ENCODE measurements around the gene ERGIC1. TPM values are rescaled to one million over a fixed set of nuclear protein-coding genes. Genes with fewer than 3 reads are reported as not detected.

The ERGIC1 gene
- total and polyA plus RNA-seq, 2 of the 8 experiments (the other 6 are each of a cell fraction or from before 2014, with no cell fraction given): 95.3 to 106 TPM

DNA sequence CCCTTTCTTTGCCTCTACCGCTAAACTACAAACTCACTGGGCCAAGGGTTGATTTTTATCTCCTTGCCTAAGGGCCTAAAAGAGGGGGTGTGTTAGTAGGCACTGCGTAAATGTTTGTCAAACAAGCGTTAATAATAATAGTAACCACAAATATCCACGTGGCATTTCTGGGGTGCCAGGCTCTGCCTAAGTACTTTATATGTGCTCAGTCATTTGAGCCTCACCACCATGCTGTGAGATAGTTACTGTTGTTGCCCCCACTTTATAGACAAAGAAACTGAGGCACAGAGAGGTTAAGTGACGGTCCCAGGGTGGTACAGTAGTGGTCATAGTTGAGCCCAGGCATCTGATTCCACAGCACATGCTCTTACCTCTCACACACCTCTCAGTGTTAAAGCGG is 52.4 kb downstream of the ERGIC1 start:
- Histone ChIP-seq H3K79me2 (ENCODE audit: control insufficient read depth in 1 of 2, insufficient read depth in 2 of 2, low read length in 2 of 2) (peaks cover 0 to 18% of the 10 kb centered on the region in 2 experiments; a peak in 2 of 4 replicates), H3K14ac (ENCODE audit: insufficient read length) (no peak overlapping the region), H2BK15ac (ENCODE audit: low read length) (no peak overlapping the region), H2BK20ac (ENCODE audit: low read length) (no peak overlapping the region), H2AK5ac (ENCODE audit: low read depth, low read length) (no peak overlapping the region), H3K4me1 (replicated peaks in 1 of 4; ENCODE audit: control insufficient read depth in 3 of 4, insufficient read depth in 4 of 4, low read length in 3 of 4) (peaks cover 0 to 2% (median 0%) of the 10 kb centered on the region in 4 experiments; a peak in 4 of 7 replicates), H2BK5ac (ENCODE audit: low read depth, low read length) (no peak overlapping the region), H3K18ac (ENCODE audit: extremely low read depth, low read length) (no peak overlapping the region), H2BK12ac (ENCODE audit: low read depth, low read length) (no peak overlapping the region), H3K4ac (replicated peaks; ENCODE audit: insufficient read length, low read depth, low read length) (no peak overlapping the region), H3K9me3 (ENCODE audit: insufficient read depth in 2 of 2, low read depth in 1 of 2, low read length in 1 of 2) (no peaks in the 10 kb centered on the region; a peak in 1 of 4 replicates), H4K20me1 (replicated peaks in 1 of 2; ENCODE audit: control insufficient read depth in 1 of 2, insufficient read depth in 2 of 2, low read length in 2 of 2) (peaks cover 5 to 19% of the 10 kb centered on the region in 2 experiments), H3K4me3 (ENCODE audit: extremely low read depth in 1 of 4, insufficient read depth in 2 of 4, low read depth in 3 of 4, low read length in 4 of 4) (no peak overlapping the region), H3K36me3 (ENCODE audit: control insufficient read depth in 2 of 4, insufficient read depth in 4 of 4, low read length in 3 of 4) (peaks cover 6 to 21% (median 10%) of the 10 kb centered on the region in 4 experiments; a peak in 6 of 8 replicates), H3K27me3 (replicated peaks in 1 of 4; ENCODE audit: control insufficient read depth in 3 of 4, extremely low read depth in 1 of 4, insufficient read depth in 3 of 4, low read length in 3 of 4) (no peaks in the 10 kb centered on the region), H3K23me2 (ENCODE audit: low read depth, low read length) (no peaks in the 10 kb centered on the region), H4K5ac (ENCODE audit: insufficient read length, low read depth, low read length) (no peak overlapping the region), H3K23ac (ENCODE audit: insufficient read length) (no peak overlapping the region), H4K91ac (replicated peaks; ENCODE audit: insufficient read length, low read length) (no peak overlapping the region), H3K79me1 (ENCODE audit: low read depth, low read length) (peaks cover 3% of the 10 kb centered on the region), H4K8ac (ENCODE audit: extremely low read depth, insufficient read depth, low read length) (no peak overlapping the region), H3K9ac (replicated peaks in 1 of 4; ENCODE audit: extremely low read depth in 1 of 4, low read depth in 3 of 4, low read length in 3 of 4) (no peak overlapping the region), H3K56ac (replicated peaks; ENCODE audit: insufficient read length, low read depth, low read length) (no peak overlapping the region), H3K27ac (ENCODE audit: low read depth, low read length) (no peak overlapping the region), H3K4me2 (ENCODE audit: insufficient read depth in 1 of 2, low read depth in 2 of 2, low read length in 2 of 2) (no peak overlapping the region), H2BK120ac (replicated peaks; ENCODE audit: low read depth, low read length) (no peak overlapping the region), H2AFZ (ENCODE audit: low read length) (no peak overlapping the region)
- DNase-seq (ENCODE audit: low read depth in 1 of 2, low spot score in 2 of 2) (no peak), FAIRE-seq (no peak)
- ChIA-PET CTCF (ENCODE audit: partially characterized antibody) (interaction anchor here (1.0 to 1.2 kb wide), 4 partner anchors 12 to 174 kb away, joined by 3 to 4 read pairs (median 3); no protein-coding TSS in a partner anchor), POLR2A (ENCODE audit: partially characterized antibody) (interaction anchor here (1.4 to 2.4 kb wide), 2 partner anchors 17 to 116 kb away, joined by 3 to 6 read pairs; no protein-coding TSS in a partner anchor)
- 91% methylated on average over 6 of the region's 6 CpGs; no CpG with 5 or more reads in 1 of the 2 experiments for WGBS, 2 experiments (ENCODE audit: extremely low coverage in 1 of 2, insufficient coverage in 1 of 2, insufficient read length in 1 of 2, insufficient replicate concordance in 2 of 2, low coverage in 1 of 2, low lambda C conversion rate in 2 of 2, missing lambda C conversion rate in 1 of 2)
- no peak for TF ChIP-seq RXRA (IDR thresholded peaks at IDR 0.05; ENCODE audit: insufficient read depth, low read depth, low read length)
- no peak for TF ChIP-seq CTBP2 (IDR thresholded peaks at IDR 0.05; ENCODE audit: borderline replicate concordance, insufficient read depth, insufficient read length, low read length)
- no peak for TF ChIP-seq BRCA1 (IDR thresholded peaks at IDR 0.05; ENCODE audit: low read depth, low read length)
- no peak for TF ChIP-seq JUN (IDR thresholded peaks at IDR 0.05; ENCODE audit: low read depth, low read length)
- TF ChIP-seq ZNF274 (IDR thresholded peaks at IDR 0.05; ENCODE audit: borderline replicate concordance, extremely low read depth, low read length): no peak
- TF ChIP-seq SUZ12 (IDR thresholded peaks at IDR 0.05; ENCODE audit: low read length): no peak
- no peak for TF ChIP-seq HDAC6 (IDR thresholded peaks at IDR 0.05; ENCODE audit: low read depth, low read length)
- TF ChIP-seq, protein P1, sequence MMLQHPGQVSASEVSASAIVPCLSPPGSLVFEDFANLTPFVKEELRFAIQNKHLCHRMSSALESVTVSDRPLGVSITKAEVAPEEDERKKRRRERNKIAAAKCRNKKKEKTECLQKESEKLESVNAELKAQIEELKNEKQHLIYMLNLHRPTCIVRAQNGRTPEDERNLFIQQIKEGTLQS (IDR thresholded peaks at IDR 0.05; ENCODE audit: insufficient read depth, low read depth, low read length): no peak
- no peak for TF ChIP-seq POU5F1 (IDR thresholded peaks at IDR 0.05; ENCODE audit: low read depth, low read length)
- no peak for TF ChIP-seq CHD2 (IDR thresholded peaks at IDR 0.05; ENCODE audit: low read length)
- no peak for TF ChIP-seq SIX5 (IDR thresholded peaks at IDR 0.05; ENCODE audit: low read depth, low read length)
- no peak for TF ChIP-seq TCF12 (IDR thresholded peaks at IDR 0.05; ENCODE audit: low read depth, low read length)
- no peak for TF ChIP-seq CREB1 (IDR thresholded peaks at IDR 0.05)
- no peak for TF ChIP-seq FOSL1 (IDR thresholded peaks at IDR 0.05; ENCODE audit: insufficient read depth, low read depth, low read length)
